Endodermal cell (in vitro differentiated cells): ENCODE data around the gene PLCB3. TPM values are rescaled to one million over a fixed set of nuclear protein-coding genes. Genes with fewer than 3 reads are reported as not detected.

Source experiments
- DNase-seq: peaks from one replicate; pipeline ENCODE4 v3.0.0-alpha.2; 2017
- H3K27ac ChIP-seq: 2 replicates; pipeline ENCODE4 v1.5.1; 2013; ENCODE audit warnings: mild to moderate bottlenecking, low read depth, low read length, moderate library complexity
- H3K27me3 ChIP-seq: 2 replicates; pipeline ENCODE4 v1.6.1; 2013; ENCODE audit warnings: mild to moderate bottlenecking, low read length, moderate library complexity; ENCODE audit not compliant: insufficient read depth, control insufficient read depth, poor library complexity, severe bottlenecking
- H3K36me3 ChIP-seq: 2 replicates; pipeline ENCODE4 v1.7.0; 2013; ENCODE audit warnings: mild to moderate bottlenecking, low read length, moderate library complexity; ENCODE audit not compliant: control insufficient read depth, insufficient read depth
- H3K4me1 ChIP-seq: one replicate; pipeline ENCODE4 v1.7.0; 2013; ENCODE audit warnings: low read length; ENCODE audit not compliant: control insufficient read depth, insufficient read depth
- H3K4me3 ChIP-seq: 2 replicates; pipeline ENCODE4 v1.5.1; 2013; ENCODE audit warnings: mild to moderate bottlenecking, low read length, moderate library complexity
- H3K9ac ChIP-seq: 2 replicates; pipeline ENCODE4 v1.6.1; 2013; ENCODE audit warnings: mild to moderate bottlenecking, low read length, moderate library complexity; ENCODE audit not compliant: poor library complexity, severe bottlenecking; ENCODE audit errors: extremely low read depth
- H3K9me3 ChIP-seq: 2 replicates; pipeline ENCODE4 v1.6.1; 2013; ENCODE audit warnings: mild to moderate bottlenecking, low read length, moderate library complexity; ENCODE audit not compliant: control insufficient read depth
- H3K27ac Mint-ChIP-seq: 2 replicates; pipeline ENCODE4 v1.8.0; 2020; ENCODE audit warnings: mixed read lengths
- H3K27me3 Mint-ChIP-seq: 2 replicates; pipeline ENCODE4 v1.8.0; 2021; ENCODE audit warnings: mild to moderate bottlenecking, mixed read lengths; ENCODE audit not compliant: insufficient read depth
- H3K36me3 Mint-ChIP-seq: 2 replicates; pipeline ENCODE4 v1.8.0; 2020; ENCODE audit warnings: low read depth, mixed read lengths
- H3K4me1 Mint-ChIP-seq: 2 replicates; pipeline ENCODE4 v1.8.0; 2020; ENCODE audit warnings: mixed read lengths
- H3K4me3 Mint-ChIP-seq: 2 replicates; pipeline ENCODE4 v1.8.0; 2020; ENCODE audit warnings: mild to moderate bottlenecking, moderate library complexity, mixed read lengths
- H3K9me3 Mint-ChIP-seq: 2 replicates; pipeline ENCODE4 v1.8.0; 2020; ENCODE audit warnings: mild to moderate bottlenecking, mixed read lengths
- WGBS, 2 experiments: methylation state at CpG; one replicate each; pipeline versions ENCODE4 v1.1.5 to v1.1.7; 2013; ENCODE audit warnings: missing lambda C conversion rate in 2 of 2, mixed read lengths in 1 of 2; ENCODE audit not compliant: insufficient coverage in 1 of 2, insufficient read length in 1 of 2; 5-methylcytosine and 5-hydroxymethylcytosine counted together
- total RNA-seq, 2 donors: library from RNA; stranded (reverse); fragmentation: NEBNext Ultra II Directional in 1 of 2; extraction: Animal tissue kit (Norgen Biotek cat#: 25700) in 1 of 2; gene quantifications; 2 replicates in 1 of 2; 3 replicates in 1 of 2; pipeline ENCODE4 v1.2.1, GENCODE V29; 2021
- TF ChIP-seq, protein P1 (sequence below): fragments of 200-600 bp; sonication (generic); conservative IDR thresholded peaks from 2 replicates; pipeline ENCODE4 v1.5.0; 2021; ENCODE audit warnings: antibody characterized with exemption, mild to moderate bottlenecking

The PLCB3 gene
- total RNA-seq, 2 donors from 2014 or later, result 75.0 to 83.2 TPM

DNA sequence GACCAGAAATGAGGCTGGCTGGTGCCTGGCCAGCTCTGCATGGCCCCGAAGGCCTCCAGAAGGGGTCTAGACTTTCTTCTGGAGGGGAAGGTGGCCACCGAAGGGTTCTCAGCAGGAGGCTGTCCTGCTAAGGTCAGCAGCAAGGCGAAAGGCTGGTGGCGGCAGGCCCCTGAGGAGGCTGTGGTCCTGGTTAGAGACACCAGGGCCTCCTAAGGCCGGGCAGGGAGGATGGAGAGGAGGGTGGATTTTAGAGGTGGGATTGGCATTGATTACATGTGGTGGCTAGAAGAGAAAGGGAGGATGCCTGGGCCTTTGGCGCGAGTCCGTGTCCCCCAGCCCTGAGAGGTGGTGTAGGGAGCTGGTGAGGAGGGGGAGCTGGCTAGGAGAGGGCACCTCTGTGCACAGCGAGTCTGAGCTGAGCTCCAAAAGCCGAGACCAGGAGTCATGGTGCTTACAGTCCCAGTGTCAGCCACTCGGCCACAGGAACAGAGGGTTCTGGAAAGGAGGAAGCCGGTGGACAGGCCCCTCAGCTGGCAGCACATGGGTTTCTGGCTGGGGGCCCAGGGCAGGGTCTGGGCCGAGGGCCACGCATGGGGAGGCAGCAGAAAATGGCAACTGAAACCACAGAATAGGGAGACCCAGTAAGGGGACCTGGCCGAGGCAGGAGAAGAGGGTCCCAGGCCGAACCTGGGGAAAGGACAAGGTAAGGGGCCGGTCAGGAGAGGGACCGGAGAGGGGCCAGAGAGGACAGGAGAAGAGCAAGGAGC, 42.4 kb upstream of the PLCB3 start:
- H3K27ac ChIP-seq, result no peak overlapping the region
- no peak overlapping the region for H3K4me3 Mint-ChIP-seq
- 92 to 95% methylated on average over 12 to 18 of the region's 18 CpGs for WGBS, 2 experiments
- peaks cover 33% of the 10 kb centered on the region for H3K36me3 Mint-ChIP-seq
- peak overlapping the region; percentile 26 for H3K27ac Mint-ChIP-seq
- H3K4me1 Mint-ChIP-seq, result no peaks in the 10 kb centered on the region
- H3K9me3 ChIP-seq, result no peaks in the 10 kb centered on the region
- H3K36me3 ChIP-seq, result peaks cover 36% of the 10 kb centered on the region
- H3K4me3 ChIP-seq, result no peak overlapping the region
- no peaks in the 10 kb centered on the region for H3K27me3 Mint-ChIP-seq
- no peaks in the 10 kb centered on the region for H3K27me3 ChIP-seq
- peaks cover under 1% of the 10 kb centered on the region for H3K4me1 ChIP-seq
- TF ChIP-seq, protein P1, sequence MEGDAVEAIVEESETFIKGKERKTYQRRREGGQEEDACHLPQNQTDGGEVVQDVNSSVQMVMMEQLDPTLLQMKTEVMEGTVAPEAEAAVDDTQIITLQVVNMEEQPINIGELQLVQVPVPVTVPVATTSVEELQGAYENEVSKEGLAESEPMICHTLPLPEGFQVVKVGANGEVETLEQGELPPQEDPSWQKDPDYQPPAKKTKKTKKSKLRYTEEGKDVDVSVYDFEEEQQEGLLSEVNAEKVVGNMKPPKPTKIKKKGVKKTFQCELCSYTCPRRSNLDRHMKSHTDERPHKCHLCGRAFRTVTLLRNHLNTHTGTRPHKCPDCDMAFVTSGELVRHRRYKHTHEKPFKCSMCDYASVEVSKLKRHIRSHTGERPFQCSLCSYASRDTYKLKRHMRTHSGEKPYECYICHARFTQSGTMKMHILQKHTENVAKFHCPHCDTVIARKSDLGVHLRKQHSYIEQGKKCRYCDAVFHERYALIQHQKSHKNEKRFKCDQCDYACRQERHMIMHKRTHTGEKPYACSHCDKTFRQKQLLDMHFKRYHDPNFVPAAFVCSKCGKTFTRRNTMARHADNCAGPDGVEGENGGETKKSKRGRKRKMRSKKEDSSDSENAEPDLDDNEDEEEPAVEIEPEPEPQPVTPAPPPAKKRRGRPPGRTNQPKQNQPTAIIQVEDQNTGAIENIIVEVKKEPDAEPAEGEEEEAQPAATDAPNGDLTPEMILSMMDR, result no peak
- H3K9ac ChIP-seq, result no peak overlapping the region
- no peak for DNase-seq
- H3K9me3 Mint-ChIP-seq, result no peaks in the 10 kb centered on the region

DNA sequence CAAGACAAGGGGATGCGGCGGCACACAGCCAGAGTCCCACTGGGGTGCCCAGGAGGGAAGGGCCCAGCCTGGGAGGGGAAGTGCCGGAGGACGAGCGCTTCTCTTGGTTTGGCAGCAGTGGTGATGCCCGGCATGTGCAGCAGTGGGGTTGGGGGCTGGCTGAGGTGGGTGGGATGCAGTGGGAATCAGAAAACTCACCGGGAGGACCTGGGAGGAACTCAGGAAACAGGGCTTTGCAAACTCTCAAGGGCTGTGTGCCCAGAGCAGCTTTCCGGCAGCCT, 41.8 kb upstream of the PLCB3 start:
- Histone ChIP-seq H3K36me3 (peaks cover 31% of the 10 kb centered on the region), H3K27ac (no peak overlapping the region), H3K27me3 (no peaks in the 10 kb centered on the region), H3K9me3 (no peaks in the 10 kb centered on the region), H3K4me1 (no peaks in the 10 kb centered on the region), H3K4me3 (no peak overlapping the region), H3K9ac (no peak overlapping the region)
- Mint-ChIP-seq H3K27me3 (no peaks in the 10 kb centered on the region), H3K36me3 (peaks cover 30% of the 10 kb centered on the region), H3K27ac (no peak overlapping the region), H3K9me3 (no peaks in the 10 kb centered on the region), H3K4me1 (no peaks in the 10 kb centered on the region), H3K4me3 (no peak overlapping the region)
- WGBS, 2 experiments, result 95 to 96% methylated on average over 4 to 8 of the region's 8 CpGs
- DNase-seq, result no peak
- TF ChIP-seq, protein P1, result no peak

DNA sequence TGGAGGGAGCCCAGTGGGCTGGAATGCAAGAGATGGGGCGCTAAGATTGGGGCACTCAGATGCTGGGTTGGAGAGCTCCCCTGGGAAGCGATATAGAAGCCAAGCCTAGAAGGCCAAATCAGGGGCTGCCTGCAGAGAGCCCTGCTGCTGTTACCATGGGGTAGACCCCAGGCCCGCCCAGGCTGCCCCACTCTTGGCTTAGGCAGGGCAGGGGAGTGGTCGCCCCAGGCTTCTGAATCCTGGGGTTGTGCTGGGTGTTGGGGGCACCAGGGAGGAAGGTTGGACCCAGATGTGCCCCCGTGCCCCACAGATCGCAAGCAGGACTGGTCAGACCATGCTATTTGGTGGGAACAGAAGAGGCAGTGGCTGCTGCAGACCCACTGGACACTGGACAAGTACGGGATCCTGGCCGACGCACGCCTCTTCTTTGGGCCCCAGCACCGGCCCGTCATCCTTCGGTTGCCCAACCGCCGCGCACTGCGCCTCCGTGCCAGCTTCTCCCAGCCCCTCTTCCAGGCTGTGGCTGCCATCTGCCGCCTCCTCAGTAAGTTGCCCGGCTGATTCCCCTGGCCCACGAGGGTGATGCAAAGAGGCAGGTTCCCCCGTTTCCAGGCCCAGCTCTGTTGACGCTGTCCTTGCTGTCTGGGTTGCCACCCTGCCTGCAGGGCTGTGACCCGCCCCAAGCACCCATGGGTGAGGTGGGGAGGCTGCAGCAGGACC, 40.9 kb upstream of the PLCB3 start:
- 95 to 97% methylated on average over 15 to 24 of the region's 24 CpGs for WGBS, 2 experiments
- TF ChIP-seq, protein P1, result no peak
- DNase-seq, result no peak
- no peak overlapping the region for H3K9ac ChIP-seq
- Mint-ChIP-seq H3K4me3 (no peak overlapping the region), H3K36me3 (peaks cover 32% of the 10 kb centered on the region), H3K27me3 (no peaks in the 10 kb centered on the region), H3K9me3 (no peaks in the 10 kb centered on the region), H3K27ac (no peak overlapping the region), H3K4me1 (no peaks in the 10 kb centered on the region)
- H3K27me3 ChIP-seq, result no peaks in the 10 kb centered on the region
- H3K9me3 ChIP-seq, result no peaks in the 10 kb centered on the region
- H3K36me3 ChIP-seq, result peaks cover 28% of the 10 kb centered on the region
- no peaks in the 10 kb centered on the region for H3K4me1 ChIP-seq
- no peak overlapping the region for H3K4me3 ChIP-seq
- no peak overlapping the region for H3K27ac ChIP-seq
